GM18517 (cell line): ENCODE measurements around the gene KHDC3L.
"Not testable (repeated sequence)": the region's sequence is repeated elsewhere in the genome, so short reads cannot be mapped to it uniquely, and the experiment has no call there.

Experiments
- ATAC-seq: cut with Tn5 transposase; IDR thresholded peaks from one replicate; pipeline ENCODE4 v1.9.1; 2021; ENCODE audit warnings: mild to moderate bottlenecking, moderate library complexity; ENCODE audit not compliant: unreplicated experiment

The KHDC3L gene

DNA sequence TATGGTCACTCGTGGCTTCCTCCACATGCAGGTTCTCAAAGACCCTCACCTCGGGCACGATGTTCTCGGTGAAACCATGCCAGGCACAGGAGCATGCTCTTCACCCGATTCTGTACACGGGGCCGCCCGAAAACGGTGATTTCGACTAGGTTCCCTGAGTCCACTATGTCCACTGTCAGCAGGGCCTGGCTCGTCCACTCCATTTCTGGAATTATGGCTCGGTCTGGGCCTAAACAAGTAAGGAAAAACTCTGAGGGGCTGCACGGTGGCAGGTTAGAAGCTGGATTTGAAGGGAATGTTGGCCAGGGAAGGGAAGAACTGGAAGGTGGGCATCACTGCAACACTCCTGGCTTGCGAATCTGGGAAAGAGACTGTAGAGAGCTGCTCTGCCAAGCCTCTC is 6.7 kb downstream of the KHDC3L start:
- no peak for ATAC-seq

GRCh38 chr6:73369563-73369962 is 7.1 kb downstream of the KHDC3L start, which contains the start of gene OOEP:
OOEP (minus strand) TSS chr6:73369897; CDS start chr6:73369792, 105 bp downstream.
- no peak for ATAC-seq

DNA sequence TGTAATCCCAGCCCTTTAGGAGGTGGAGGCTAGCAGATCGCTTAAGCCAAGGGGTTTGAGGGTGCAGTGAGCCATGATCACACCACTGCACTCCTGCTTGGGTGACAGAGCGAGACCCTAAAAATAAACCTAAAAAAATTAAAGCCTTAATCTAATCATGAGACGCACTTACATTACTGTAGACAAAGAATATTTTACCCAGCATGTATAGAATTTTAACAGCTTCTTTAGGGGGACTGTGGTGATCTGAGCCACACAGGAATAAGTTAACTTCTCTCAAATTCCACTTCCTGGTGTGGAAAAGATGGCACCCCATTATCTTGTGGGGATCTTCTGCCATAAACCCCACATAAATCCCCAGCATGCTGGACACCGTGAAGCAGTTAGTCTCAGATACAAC is 9.5 kb downstream of the KHDC3L start:
- no peak for ATAC-seq

DNA sequence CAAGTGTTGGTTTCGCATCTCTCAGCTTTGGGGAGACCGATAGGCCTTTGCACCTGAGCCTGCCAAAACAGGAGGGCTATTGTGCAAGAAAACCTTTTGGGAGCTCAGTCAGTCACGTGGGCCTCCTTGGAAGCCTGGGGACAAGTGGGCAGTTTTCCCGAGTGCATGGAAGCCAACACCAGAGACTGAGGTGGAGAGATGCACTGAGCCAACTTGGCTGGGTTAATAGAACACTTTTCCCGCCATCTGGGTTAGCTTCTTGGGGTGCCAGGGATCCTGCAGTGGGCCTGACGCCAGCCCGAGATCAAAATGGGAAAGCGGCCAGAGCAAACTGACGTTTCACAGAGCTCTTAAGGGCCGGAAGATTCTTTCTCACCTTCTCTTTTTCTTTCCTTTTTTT is 10.1 kb downstream of the KHDC3L start:
- ATAC-seq, result no peak

- ATAC-seq, result no peak
Observed at GRCh38 chr6:73375216-73375615, 12.8 kb downstream of the KHDC3L start.

GRCh38 chr6:73377225-73377624 is 14.8 kb downstream of the KHDC3L start:
- ATAC-seq, result no peak

DNA sequence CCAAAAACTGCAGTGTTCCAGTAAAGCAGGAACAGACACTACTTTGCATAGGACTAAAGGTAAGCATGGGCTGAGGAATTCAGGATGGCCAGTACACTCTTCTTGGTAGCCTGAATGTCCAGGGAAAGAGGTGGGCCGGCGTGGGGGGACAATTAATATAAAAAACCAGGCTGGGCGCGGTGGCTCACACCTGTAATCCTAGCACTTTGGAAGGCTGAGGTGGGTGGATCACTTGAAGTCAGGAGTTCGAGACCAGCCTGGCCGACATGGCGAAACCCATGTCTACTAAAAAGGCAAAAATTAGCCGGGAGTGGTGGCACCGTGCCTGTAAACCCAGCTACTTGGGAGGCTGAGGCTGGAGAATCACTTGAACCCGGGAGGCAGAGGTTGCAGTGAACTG is 19.1 kb downstream of the KHDC3L start:
- ATAC-seq, result not testable (repeated sequence)

GRCh38 chr6:73382462-73383113 is 20.1 kb downstream of the KHDC3L start:
- ATAC-seq, result no peak

DNA sequence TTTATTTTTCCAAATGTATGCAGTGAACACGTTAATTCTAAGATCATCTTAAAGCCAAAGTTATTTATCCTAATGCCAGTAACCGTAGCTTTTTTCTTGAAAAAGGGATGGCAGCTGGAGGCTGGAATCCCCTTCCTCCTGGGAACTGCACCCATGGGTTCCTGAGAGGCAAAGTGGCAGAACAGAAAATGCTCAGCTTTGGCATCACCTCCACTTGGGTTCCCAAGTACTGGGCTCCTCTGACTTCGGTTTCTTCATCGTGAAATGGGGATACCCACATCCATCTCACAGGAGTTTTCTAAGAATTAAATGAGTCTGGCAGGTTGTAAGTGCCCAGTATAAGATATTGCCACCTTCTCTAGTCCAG is 26.0 kb downstream of the KHDC3L start:
- peak; percentile 5 for ATAC-seq

- peak; percentile 75 for ATAC-seq
Observed at GRCh38 chr6:73388800-73389512, 26.5 kb downstream of the KHDC3L start.

- no peak for ATAC-seq
Observed at GRCh38 chr6:73389854-73390253, 27.4 kb downstream of the KHDC3L start.

DNA sequence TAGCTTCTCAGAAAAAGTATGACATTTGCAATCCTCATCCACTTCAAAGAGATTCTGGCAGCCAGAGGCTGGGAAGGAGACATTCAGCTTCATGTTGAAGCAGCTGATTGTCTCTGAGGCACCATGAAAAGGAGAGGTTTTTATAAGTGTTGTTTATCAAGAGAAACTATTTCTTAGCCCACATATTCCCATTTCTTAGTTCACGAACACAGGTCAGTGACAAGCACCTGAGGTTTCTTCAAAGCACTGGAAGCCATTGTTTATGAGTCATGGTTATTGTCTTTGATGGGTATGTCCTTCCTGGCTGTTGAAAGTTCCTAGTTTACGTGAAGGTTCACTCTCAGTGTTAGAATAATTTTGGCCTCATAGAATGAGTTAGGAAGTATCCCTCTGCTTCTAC is 29.2 kb downstream of the KHDC3L start:
- no peak for ATAC-seq

GRCh38 chr6:73392188-73392587 is 29.7 kb downstream of the KHDC3L start:
- not testable (repeated sequence) for ATAC-seq

- no peak for ATAC-seq
Observed at GRCh38 chr6:73393278-73393677, 30.8 kb downstream of the KHDC3L start.

GRCh38 chr6:73394577-73395354 is 32.3 kb downstream of the KHDC3L start, which contains the start of gene DDX43:
DDX43 (plus strand) TSS chr6:73394828; CDS start chr6:73394906, 78 bp downstream.
- no peak for ATAC-seq

GRCh38 chr6:73395875-73396274 is 33.4 kb downstream of the KHDC3L start:
- no peak for ATAC-seq

GRCh38 chr6:73400656-73401055 is 38.2 kb downstream of the KHDC3L start:
- ATAC-seq, result no peak

- no peak for ATAC-seq
Observed at GRCh38 chr6:73409395-73409794, 46.9 kb downstream of the KHDC3L start.

- ATAC-seq, result no peak
Observed at GRCh38 chr6:73413102-73413501, 50.6 kb downstream of the KHDC3L start.
